CMK (cell line): ENCODE measurements around the gene OR7A5.
"Not testable (repeated sequence)": the region's sequence is repeated elsewhere in the genome, so short reads cannot be mapped to it uniquely, and the experiment has no call there.

Experiments
- DNase-seq: peaks from one replicate; pipeline ENCODE4 v3.0.0-alpha.2; 2010; ENCODE audit warnings: low read depth

Gene OR7A5

GRCh38 chr19:14835011-14835410, at the start of gene OR7A5, which contains the start of gene OR7C1:
OR7A5 (minus strand) TSS chr19:14835185; CDS start chr19:14828241, 6,944 bp downstream.
OR7C1 (minus strand) TSS chr19:14835185; CDS start chr19:14800136, 35,049 bp downstream.
- DNase-seq, result no peak

- DNase-seq, result no peak
These were observed 36.7 kb upstream of the OR7A5 start for GRCh38 chr19:14871619-14872230.

- DNase-seq, result no peak
These were observed 33.5 kb upstream of the OR7A5 start for GRCh38 chr19:14868497-14868896.

- no peak for DNase-seq
These were observed 13.8 kb upstream of the OR7A5 start, which contains the start of gene OR7A10 for GRCh38 chr19:14848822-14849221. OR7A10 (minus strand) TSS chr19:14848922; CDS start chr19:14841877, 7,045 bp downstream.

- DNase-seq, result no peak
These were observed 8.6 kb upstream of the OR7A5 start for GRCh38 chr19:14843578-14843977.

- DNase-seq, result no peak
These were observed 8.2 kb upstream of the OR7A5 start for GRCh38 chr19:14843169-14843568.

- DNase-seq, result no peak
These were observed 5.2 kb upstream of the OR7A5 start for GRCh38 chr19:14840206-14840605.

- DNase-seq, result no peak
These were observed 2.4 kb upstream of the OR7A5 start for GRCh38 chr19:14837391-14837790.

GRCh38 chr19:14830702-14831101, 4.3 kb downstream of the OR7A5 start:
- no peak for DNase-seq

- DNase-seq, result no peak
These were observed 9.0 kb downstream of the OR7A5 start for GRCh38 chr19:14826006-14826405.

- no peak for DNase-seq
These were observed 13.0 kb downstream of the OR7A5 start for GRCh38 chr19:14821937-14822336.

- no peak for DNase-seq
These were observed 16.4 kb downstream of the OR7A5 start for GRCh38 chr19:14818588-14818987.

GRCh38 chr19:14817052-14817451, 17.9 kb downstream of the OR7A5 start:
- no peak for DNase-seq

GRCh38 chr19:14814982-14815652, 19.9 kb downstream of the OR7A5 start:
- DNase-seq, result no peak

- DNase-seq, result no peak
These were observed 25.5 kb downstream of the OR7A5 start for GRCh38 chr19:14809272-14810057.

- DNase-seq, result no peak
These were observed 30.2 kb downstream of the OR7A5 start for GRCh38 chr19:14804765-14805164.

GRCh38 chr19:14798760-14799159, 36.2 kb downstream of the OR7A5 start:
- DNase-seq, result no peak

- DNase-seq, result no peak
These were observed 39.0 kb downstream of the OR7A5 start for GRCh38 chr19:14796021-14796420.

GRCh38 chr19:14795078-14795721, 39.8 kb downstream of the OR7A5 start:
- no peak for DNase-seq

- not testable (repeated sequence) for DNase-seq
These were observed 42.7 kb downstream of the OR7A5 start for GRCh38 chr19:14792250-14792649.

GRCh38 chr19:14786421-14786851, 48.5 kb downstream of the OR7A5 start:
- no peak for DNase-seq

GRCh38 chr19:14785102-14785793, 49.7 kb downstream of the OR7A5 start:
- DNase-seq, result peak; percentile 94
